BJ (cell line): Measurements from ENCODE around the gene CISH. TPM values are rescaled to one million over a fixed set of nuclear protein-coding genes. Genes with fewer than 3 reads are reported as not detected.

Experiments
- CTCF ChIA-PET: fragments of 350-600 bp; formaldehyde crosslinking; extraction: SDS; loops from one replicate; lab custom pipeline; 2021; ENCODE audit warnings: antibody characterized with exemption, inconsistent platforms; lab: Yijun Ruan, JAX
- POLR2A ChIA-PET: fragments of 300-600 bp; sonication (Branson Sonifier 250); formaldehyde crosslinking; extraction: SDS; loops from one replicate; lab custom pipeline; 2021; ENCODE audit warnings: antibody characterized with exemption; lab: Charles Lee
- DNase-seq: peaks from one replicate; pipeline ENCODE4 v3.0.0-alpha.2; 2011; ENCODE audit warnings: low read depth
- H3K27me3 ChIP-seq: 2 replicates; pipeline ENCODE4 v1.6.0; 2011; ENCODE audit warnings: low read length; ENCODE audit not compliant: control insufficient read depth, insufficient read depth
- H3K36me3 ChIP-seq: 2 replicates; pipeline ENCODE4 v1.5.1; 2011; ENCODE audit warnings: low read length; ENCODE audit not compliant: control insufficient read depth, insufficient read depth
- H3K4me3 ChIP-seq: 2 replicates; pipeline ENCODE4 v1.5.1; 2011; ENCODE audit warnings: low read depth, mild to moderate bottlenecking, control low read depth, low read length
- CTCF ChIP-seq: IDR thresholded peaks from 2 replicates; pipeline ENCODE4 v1.5.1; 2011; ENCODE audit warnings: low read depth, mild to moderate bottlenecking, control low read depth, inconsistent platforms, low read length, moderate library complexity; ENCODE audit not compliant: insufficient read depth
- polyA plus RNA-seq: library from polyadenylated mRNA; depleted of rRNA; stranded (reverse); fragments of >200 nt; gene quantifications from 2 replicates; pipeline ENCODE4 v1.2.3, GENCODE V29; 2011

The CISH gene
- polyA plus RNA-seq, 1 experiment, result 2.6 TPM

- Histone ChIP-seq H3K4me3 (no peak overlapping the region), H3K27me3 (no peaks in the 10 kb centered on the region), H3K36me3 (peaks cover 7% of the 10 kb centered on the region)
- no peak for DNase-seq
- TF ChIP-seq CTCF, result no peak
- ChIA-PET POLR2A (no interaction called here), CTCF (interaction anchor here (1.7 to 2.0 kb wide), 2 partner anchors 11 to 14 kb away, joined by 6 to 7 read pairs; no protein-coding TSS in a partner anchor)
These were observed 27.5 kb upstream of the CISH start for GRCh38 chr3:50639055-50639494.

- no peak for TF ChIP-seq CTCF
- CTCF ChIA-PET, result interaction anchor here (1.7 kb wide), 1 partner anchor 10 kb away, joined by 6 read pairs; no protein-coding TSS in a partner anchor
- Histone ChIP-seq H3K36me3 (peaks cover 4% of the 10 kb centered on the region), H3K4me3 (no peak overlapping the region), H3K27me3 (no peaks in the 10 kb centered on the region)
- DNase-seq, result no peak
- POLR2A ChIA-PET, result no interaction called here
These were observed 26.4 kb upstream of the CISH start for GRCh38 chr3:50637945-50638344.

GRCh38 chr3:50637011-50637410 lies 25.4 kb upstream of the CISH start:
- no peak overlapping the region for H3K4me3 ChIP-seq
- TF ChIP-seq CTCF, result no peak
- no peaks in the 10 kb centered on the region for H3K27me3 ChIP-seq
- DNase-seq, result no peak
- ChIA-PET POLR2A (no interaction called here), CTCF (interaction anchor here (0.8 to 0.9 kb wide), 2 partner anchors 15 to 41 kb away, joined by 3 read pairs; no protein-coding TSS in a partner anchor)
- peaks cover 1% of the 10 kb centered on the region; the same call in 1 of the 2 replicates for H3K36me3 ChIP-seq

GRCh38 chr3:50635066-50635465 lies 23.5 kb upstream of the CISH start:
- ChIA-PET POLR2A (no interaction called here), CTCF (no interaction called here)
- TF ChIP-seq CTCF, result no peak
- H3K27me3 ChIP-seq, result no peaks in the 10 kb centered on the region
- no peak overlapping the region for H3K4me3 ChIP-seq
- H3K36me3 ChIP-seq, result no peaks in the 10 kb centered on the region
- DNase-seq, result no peak

- no peak for DNase-seq
- Histone ChIP-seq H3K4me3 (no peak overlapping the region), H3K27me3 (no peaks in the 10 kb centered on the region), H3K36me3 (no peaks in the 10 kb centered on the region)
- ChIA-PET CTCF (interaction anchor here (1.1 to 3.0 kb wide), 4 partner anchors 17 to 20 kb away, joined by 3 to 13 read pairs (median 6); partner anchors contain the start of gene MAPKAPK3), POLR2A (no interaction called here)
- TF ChIP-seq CTCF, result no peak
These were observed 21.7 kb upstream of the CISH start for GRCh38 chr3:50633230-50633790.
